ENCODE data around the gene ECI2.
A peak's percentile ranks its signal among the peaks of the same experiment; 100 is the strongest.

Gene ECI2, protein sequence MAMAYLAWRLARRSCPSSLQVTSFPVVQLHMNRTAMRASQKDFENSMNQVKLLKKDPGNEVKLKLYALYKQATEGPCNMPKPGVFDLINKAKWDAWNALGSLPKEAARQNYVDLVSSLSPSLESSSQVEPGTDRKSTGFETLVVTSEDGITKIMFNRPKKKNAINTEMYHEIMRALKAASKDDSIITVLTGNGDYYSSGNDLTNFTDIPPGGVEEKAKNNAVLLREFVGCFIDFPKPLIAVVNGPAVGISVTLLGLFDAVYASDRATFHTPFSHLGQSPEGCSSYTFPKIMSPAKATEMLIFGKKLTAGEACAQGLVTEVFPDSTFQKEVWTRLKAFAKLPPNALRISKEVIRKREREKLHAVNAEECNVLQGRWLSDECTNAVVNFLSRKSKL

DNA sequence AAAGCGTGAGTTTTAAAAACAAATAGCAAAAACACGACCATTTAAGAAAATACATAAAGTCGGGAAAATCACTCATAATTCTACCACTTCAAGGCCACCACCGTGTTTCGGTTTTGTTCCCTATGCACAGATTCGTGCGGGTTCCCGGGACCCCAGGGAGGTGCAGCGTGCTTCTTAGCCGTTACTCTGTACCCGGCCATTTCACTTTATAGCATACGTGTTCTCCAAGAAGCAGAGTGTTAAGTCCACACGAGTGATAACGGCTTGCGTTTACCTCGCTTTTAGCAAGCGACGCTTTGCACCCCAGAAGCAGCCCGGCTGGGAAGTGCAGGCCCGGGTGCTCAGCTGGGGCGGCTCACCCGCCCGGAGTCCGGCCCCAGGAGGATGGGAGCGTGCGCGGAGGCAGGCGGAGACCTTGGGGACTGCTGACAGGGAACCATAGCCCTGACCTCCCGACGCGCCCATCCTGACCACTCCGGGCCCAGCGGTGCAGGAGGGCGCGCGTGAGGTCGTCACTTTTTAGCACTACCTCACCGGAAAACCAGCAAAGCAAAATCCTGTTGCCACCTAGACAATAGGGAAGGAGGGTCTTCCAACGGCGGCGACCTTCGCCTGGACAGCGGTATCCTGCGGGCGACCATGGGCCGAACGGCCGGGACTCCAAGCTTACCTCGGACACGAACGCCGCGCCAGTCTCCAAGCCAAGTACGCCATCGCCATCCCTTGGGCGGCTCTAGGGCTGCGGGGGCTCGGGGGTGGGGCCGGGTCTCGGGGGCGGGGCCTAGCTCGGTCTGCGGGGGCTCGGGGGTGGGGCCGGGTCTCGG, at the start of gene ECI2:
Gene ECI2, minus strand, starts transcription at position 735 of the 824 bp plus-strand sequence. Its CDS starts 15 bp downstream, at position 720.
- DNase-seq = peak; percentile 73

- DNase-seq = peak; percentile 50
Observed at GRCh38 chr6:4180652-4181255, 45.4 kb upstream of the ECI2 start.

GRCh38 chr6:4179960-4180651, 44.7 kb upstream of the ECI2 start:
- peak; percentile 60 for DNase-seq

DNA sequence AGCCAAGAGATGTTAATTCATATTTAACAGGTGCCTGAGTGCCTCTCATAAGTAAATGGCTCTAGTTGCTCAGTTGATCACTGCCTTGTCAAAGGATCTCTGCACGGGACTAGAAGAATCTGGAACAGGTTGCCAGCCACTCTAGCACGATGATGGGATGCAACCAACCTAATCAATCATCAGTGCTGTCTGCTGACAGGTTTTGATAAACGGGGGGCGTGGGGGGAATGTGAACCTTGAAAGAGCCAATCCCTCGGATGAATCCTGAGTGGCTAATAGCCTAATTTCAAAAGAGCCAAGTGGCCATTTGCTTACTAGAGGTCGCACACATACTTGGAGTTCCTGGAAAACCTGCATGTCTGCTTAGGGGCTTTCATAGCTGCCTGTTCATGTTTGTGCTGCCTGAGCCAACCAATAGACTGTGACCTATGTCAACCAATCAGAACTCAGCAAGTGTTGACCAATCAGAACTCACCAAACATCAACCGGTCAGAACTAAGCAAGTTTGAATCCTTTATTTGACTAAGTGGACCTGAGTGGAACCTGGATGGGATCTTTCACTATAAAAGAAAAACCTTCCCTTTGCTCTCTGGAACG, 43.5 kb upstream of the ECI2 start:
- no peak for DNase-seq

DNA sequence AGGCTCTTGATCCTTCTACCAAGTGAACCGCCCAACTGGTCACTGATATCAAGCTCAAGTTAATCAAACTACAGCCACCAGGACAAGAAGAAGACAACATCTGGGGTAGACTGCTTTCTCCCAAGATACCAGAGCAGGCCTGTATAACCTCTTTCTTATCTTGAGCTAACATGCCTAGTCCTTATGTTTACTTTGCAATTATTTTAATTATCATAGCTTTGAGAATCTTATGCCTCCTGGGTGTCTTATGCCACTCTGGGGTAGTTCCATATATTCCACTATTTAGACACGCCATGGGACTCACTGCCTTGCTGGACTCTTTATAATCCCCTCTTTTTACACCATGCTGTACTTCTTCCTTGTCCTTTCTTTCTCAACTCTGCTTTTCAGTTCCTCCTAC, 41.5 kb upstream of the ECI2 start:
- DNase-seq = no peak

GRCh38 chr6:4174042-4174441, 38.7 kb upstream of the ECI2 start:
- DNase-seq = peak; percentile 65

DNA sequence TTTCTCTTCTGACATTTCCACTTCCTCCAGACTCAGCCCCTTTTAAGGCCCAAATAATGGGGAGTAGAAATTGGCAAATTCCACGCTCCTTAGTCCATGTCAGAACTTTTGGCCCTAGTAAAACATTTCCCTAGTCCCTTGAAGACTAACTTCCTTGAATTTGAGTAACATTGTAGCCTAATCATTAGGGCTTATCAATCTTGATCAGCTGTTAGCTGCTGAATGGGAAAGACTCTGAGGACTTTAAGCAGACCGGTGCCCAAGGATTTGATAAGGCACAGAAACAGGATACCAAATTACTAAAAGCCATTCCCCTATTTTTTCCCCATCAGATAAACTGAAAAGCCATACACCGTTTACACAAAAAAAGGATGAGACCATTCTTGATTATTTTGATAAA, 37.0 kb upstream of the ECI2 start:
- DNase-seq = no peak

- no peak for DNase-seq
Observed at GRCh38 chr6:4170297-4170696, 34.9 kb upstream of the ECI2 start.

DNA sequence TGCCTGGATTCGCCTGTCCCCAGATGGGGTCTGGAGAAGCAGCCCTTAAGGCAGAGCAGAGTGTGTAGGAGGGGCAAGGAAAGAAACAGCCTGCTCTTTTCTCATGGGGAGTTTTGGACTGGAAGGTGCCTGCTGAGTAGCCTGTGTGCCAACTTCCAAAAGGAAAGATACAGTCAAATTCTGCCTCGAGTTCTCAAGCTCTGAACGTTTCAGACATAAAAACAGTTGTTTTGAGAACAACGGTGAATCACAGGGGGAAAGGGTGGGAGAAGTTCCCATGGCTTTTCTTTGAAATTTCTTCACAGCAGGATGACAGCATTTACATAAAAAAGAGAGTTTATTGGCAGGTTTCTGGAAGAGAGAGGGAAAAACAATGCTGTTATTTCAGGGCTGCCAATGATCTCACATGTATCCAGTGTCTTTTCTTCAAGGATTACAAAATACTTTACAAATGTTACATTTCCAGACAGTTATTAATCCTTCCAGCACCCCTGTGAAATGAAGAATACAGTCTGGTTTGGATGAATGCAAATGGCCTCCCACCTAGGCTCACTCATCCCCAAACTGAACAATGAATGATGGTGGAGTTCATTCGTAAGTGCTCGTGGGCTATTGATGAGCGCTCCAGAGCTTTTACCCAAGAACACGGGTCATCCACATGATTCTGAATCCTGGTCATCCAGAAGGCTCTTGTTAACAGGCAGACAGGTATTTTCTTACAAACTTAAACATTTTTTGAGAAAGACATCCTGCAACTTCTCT, 33.8 kb upstream of the ECI2 start:
- peak; percentile 0 for DNase-seq

GRCh38 chr6:4167833-4168232, 32.5 kb upstream of the ECI2 start:
- DNase-seq = no peak

GRCh38 chr6:4167123-4167522, 31.7 kb upstream of the ECI2 start:
- no peak for DNase-seq

GRCh38 chr6:4164456-4164855, 29.1 kb upstream of the ECI2 start:
- no peak for DNase-seq

- DNase-seq = no peak
Observed at GRCh38 chr6:4164117-4164442, 28.7 kb upstream of the ECI2 start.

DNA sequence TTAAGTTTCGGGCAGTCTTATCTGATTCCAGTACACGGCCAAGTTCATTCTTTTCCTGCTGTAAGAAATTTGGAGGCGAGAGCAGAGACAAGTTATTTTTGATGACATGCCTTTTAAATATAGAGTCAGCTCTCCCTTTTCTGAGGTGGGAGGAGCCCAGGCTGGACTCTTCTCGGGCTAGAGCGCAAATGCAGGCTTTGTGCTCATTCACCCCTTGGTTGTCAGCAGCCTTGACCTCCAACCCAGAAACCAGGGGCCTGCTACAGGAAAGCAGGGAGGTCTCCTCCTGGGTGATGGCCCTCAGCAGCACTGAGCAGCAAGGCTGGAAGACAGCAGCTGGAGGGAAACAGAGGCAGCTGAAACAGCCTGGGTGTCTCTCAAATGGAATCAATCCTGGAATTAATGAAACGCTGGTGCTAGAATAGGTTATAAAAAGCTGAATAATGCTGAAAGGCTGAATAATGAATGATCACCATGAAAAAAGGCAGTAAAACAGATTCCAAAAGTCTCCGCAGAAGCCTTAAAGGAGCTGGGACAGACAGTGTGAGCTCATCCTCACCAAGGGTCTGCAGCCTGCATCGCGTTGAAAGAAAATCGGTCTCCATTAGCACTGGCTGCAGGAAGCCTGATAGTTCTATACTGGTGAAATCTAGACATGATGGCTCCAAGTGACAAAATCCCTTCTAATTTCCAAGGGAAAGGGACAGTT, 28.2 kb upstream of the ECI2 start:
- no peak for DNase-seq

DNA sequence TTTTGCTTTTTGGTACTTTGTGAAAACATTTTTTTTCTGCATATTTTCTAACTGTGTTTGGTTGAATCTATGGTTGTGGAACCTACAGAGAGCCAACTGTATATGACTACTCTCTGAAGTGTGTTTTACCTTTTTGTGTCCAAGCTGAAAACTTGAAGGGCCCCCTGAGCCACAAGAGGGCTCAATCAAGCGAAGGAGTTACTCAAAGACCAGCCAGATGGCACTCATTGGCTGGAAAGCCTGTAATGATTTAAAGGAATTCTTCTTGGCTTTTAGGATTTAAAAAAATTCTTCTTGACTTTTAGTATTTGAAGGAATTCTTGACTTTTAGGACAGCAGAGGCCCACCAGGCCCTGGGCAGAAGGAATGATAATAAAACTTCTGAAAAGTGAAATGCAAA, 27.0 kb upstream of the ECI2 start:
- DNase-seq = no peak

DNA sequence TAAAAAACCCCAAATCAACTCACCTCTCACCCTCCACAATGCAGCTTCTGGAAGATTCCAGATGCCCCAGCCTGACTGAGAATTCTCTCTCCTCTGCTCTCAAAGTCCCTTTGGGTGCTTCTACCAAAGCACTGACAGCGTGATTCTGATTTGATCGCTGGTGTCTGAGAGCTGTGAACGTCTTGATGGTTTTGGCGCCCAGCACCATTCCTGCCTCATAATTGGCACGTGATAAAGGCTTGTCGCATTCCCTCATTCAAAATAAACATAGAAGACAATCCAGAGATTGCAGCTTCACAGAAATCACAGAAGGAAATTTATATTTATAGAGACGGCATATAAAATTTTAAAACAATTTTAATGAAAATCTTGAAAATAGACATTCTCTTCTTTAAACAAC, 24.1 kb upstream of the ECI2 start:
- no peak for DNase-seq

DNA sequence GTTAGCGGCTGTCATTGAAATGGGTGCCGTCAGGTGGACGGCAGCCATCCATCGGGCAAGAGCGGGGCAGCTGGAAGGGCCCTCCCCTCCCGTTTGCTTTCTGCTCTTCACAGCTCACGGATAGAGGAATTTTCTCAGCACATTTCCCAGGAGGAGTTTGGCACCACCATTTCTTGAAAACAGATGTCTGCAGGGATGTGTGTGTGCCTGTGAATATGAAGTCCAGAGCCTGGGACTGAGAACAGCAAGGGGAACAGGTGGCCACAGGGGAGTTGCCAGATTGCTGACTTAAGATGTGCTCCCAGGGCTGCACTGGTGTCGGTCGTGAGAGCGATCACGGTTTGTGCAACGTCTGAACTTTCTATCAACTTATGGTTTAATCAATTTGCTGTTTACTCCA, 22.1 kb upstream of the ECI2 start:
- no peak for DNase-seq

DNA sequence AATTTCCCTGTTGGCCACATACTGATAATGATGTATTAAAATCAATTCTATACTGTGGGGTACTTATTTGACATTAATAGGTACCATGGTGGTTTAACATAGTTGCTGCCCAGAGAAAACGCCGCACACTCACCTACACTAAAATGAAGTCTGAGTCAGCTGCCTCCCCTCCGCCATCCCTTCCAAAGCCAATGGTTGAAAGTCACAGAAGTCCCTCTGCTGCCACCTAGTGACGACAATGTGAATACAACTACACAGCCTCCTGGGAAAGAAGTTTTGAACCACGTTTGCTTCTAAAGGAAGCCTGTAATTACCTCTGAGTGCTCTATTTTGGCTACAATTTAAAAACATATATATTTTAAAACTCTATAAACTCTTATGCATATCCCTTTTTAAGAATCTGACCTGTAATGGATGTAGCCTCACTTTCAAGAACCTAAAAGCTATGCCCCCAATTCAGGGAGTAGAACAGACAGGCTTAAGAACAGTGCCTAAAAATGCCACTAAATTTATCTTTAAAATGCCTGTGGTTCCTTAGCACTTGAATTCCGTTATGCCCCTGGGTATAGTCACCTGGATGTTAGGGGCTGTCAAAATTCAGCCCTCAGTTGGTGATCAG, 20.6 kb upstream of the ECI2 start:
- DNase-seq = peak; percentile 79

- no peak for DNase-seq
Observed at GRCh38 chr6:4153514-4153985, 18.2 kb upstream of the ECI2 start.

GRCh38 chr6:4145083-4145482, 9.7 kb upstream of the ECI2 start:
- no peak for DNase-seq

GRCh38 chr6:4139272-4139671, 3.9 kb upstream of the ECI2 start:
- DNase-seq = no peak

All from HCEC 1CT (cell line).